GF-D8 (cell line): ENCODE measurements around the gene GRIK4.

Experiments used
- DNase-seq: peaks from one replicate; lab custom pipeline; 2025; lab: John Stamatoyannopoulos, UW

Gene GRIK4

DNA sequence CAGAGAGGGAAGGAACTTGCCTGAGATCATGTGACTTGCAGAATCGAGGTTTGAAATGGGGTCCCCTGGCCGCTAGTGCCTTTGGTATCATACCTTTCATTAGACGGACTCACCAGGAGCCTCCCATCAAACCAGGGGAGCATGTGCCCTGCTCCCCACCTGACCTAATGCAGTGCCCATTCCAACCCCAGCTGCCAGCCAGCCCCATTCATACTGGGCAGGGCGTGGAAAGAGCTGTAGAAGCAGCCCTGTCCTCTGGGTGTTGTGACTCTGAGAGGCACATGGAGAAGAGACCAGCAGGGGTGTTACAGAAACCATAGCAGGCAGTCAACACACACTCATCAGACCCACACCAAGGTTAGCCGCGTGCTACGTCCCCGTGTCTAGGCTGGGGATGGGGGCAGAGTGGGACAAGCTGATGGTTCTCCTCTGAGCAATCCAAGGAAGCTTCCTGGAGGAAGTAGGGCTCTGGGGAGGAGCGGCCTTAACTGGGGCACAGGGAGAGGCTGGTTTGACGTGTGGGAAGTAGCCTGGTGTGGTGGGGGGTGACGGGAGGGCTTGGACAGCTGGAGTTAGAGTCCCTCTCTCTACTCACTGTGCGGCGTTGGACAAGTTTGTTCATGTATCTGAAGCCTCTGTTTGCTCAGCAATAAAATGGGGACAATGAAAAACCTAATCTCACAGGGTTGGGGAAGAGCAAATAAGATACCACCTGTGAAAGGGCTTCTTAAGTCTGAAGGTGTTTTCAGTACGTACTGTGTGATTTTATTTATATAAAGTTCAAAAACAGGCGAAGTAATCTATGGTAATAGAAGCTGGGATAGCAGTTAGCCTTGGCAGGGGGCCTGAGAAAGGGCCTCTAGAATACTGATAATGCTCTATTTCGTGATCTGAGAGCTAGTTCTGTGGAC, 14.0 kb downstream of the GRIK4 start:
- DNase-seq = no peak

DNA sequence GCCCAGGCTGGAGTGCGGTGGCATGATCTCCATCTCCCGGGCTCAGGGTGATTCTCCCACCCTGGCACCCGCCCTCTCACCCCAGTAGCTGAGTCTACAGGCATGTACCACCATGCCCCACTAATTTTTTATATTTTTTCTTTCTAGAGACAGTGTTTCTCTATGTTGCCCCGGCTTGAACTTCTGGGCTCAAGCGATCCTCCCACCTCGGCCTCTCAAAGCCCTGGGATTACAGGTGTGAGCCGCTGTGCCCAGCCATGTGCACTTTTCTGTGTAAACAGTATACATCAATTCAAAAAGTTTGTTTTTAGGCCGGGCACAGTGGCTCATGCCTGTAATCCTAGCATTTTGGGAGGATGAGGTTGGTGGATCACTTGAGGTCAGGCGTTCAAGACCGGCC, 14.7 kb downstream of the GRIK4 start:
- no peak for DNase-seq

GRCh38 chr11:120527111-120527761, 15.7 kb downstream of the GRIK4 start:
- no peak for DNase-seq

DNA sequence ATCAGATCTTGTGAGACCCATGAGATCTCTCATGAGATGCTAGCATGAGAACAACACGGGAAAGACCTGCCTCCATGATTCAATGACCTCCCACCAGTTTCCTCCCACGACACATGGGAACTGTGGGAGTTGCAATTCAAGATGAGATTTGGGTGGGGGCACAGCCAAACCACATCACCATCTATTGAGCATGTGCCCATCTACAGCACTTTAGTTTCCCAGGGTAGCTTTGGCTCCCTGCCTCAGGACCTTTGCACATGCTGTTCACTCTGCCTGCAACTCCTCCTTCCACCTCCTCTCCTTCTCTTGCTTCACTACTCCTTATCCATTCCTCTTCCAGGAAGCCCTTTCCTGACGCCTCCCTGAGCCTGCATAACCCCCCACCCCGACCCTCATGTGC, 17.2 kb downstream of the GRIK4 start:
- DNase-seq = no peak

- no peak for DNase-seq
Observed at GRCh38 chr11:120529214-120529613, 17.7 kb downstream of the GRIK4 start.

DNA sequence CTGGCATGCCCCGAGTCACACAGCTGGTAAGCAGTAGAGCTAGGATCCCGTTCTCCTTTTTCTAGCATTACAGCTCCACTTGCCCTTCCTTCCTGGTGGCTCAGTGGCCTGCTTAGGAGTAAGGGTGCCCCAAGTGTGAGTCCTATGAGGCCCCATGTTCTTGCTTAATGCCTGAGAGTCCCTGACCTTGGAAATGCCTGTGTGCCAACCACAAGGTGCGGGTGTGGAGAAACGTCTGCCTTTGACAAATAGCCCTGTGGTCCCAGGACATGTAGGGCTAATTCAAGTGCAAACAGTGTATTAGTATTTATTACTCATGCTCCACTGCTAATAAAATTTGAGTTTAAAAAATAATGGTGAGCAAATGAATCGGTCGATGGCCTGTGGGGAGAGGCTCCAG, 18.4 kb downstream of the GRIK4 start:
- no peak for DNase-seq

GRCh38 chr11:120532082-120532831, 20.7 kb downstream of the GRIK4 start:
- no peak for DNase-seq

DNA sequence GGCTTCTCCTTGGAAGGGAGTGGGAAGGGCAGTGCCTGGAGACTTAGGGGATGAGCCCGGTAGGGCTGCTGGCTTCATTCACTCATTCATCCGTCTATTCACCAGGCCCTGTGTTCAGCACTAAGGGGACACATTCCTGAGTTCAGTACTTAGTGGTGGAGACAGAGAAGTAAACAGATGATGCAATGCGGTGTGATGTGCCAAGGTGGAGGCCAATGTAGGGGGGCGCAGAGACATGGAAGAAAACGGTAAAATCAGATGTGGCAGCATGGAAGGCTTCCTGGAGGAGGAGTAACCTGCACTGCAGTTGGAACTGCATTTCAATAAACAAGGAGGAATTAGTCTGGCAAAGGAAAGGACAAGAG, 21.3 kb downstream of the GRIK4 start:
- no peak for DNase-seq

DNA sequence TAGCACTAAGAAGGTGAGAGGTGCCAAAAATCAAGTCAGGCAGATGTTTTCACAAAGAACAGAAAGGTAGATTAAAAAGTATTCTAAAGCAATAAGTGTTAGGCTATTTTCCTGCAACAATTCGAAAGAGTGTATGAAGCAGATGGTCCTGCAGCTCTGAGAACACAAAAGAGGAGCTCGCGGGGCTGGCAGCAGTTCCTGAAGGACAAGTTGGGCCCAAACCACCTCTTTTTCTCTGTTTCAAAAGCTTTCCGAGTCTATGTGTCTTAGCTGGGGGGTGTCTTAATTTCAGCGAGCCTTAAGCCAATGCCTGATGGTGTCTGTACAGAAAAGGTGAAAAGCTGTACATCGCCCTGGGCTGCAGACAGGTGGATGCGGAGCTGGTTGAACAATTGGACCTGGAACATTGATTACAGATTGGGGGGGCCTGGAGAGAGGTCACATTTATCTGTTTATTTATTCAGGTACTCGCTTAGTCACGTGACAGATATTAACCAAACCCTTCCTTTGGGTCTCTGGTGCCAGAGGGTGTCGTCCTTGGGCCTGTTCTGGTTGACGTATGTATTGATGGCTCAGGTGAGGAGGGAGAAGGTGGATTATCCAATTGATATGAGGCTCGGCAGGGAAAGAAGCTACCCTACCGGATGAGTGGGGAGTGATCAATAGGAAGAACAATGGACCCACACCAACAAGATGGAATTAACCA, 24.7 kb downstream of the GRIK4 start:
- no peak for DNase-seq

- no peak for DNase-seq
Observed at GRCh38 chr11:120536797-120537169, 25.2 kb downstream of the GRIK4 start.

DNA sequence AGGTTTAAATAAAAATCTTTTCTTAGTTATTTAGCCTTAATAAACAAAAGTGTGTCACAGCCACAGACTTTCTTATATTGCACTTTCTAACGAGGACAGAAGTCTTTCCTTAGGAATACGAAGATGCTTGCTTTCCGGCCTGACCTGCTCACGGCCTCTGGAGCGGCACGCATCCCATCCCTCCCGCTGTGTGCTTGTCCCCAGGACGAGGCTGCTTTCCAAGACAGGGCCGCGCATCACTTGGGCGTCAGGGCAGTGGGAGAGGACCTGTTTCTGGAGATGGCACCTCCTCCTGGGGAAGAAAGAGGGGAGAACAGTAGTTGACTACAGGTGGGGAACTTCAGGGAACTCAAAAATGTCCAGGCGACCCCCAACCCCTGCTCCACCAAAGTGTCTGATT, 26.4 kb downstream of the GRIK4 start:
- DNase-seq = no peak

GRCh38 chr11:120538707-120539106, 27.2 kb downstream of the GRIK4 start:
- DNase-seq = no peak

DNA sequence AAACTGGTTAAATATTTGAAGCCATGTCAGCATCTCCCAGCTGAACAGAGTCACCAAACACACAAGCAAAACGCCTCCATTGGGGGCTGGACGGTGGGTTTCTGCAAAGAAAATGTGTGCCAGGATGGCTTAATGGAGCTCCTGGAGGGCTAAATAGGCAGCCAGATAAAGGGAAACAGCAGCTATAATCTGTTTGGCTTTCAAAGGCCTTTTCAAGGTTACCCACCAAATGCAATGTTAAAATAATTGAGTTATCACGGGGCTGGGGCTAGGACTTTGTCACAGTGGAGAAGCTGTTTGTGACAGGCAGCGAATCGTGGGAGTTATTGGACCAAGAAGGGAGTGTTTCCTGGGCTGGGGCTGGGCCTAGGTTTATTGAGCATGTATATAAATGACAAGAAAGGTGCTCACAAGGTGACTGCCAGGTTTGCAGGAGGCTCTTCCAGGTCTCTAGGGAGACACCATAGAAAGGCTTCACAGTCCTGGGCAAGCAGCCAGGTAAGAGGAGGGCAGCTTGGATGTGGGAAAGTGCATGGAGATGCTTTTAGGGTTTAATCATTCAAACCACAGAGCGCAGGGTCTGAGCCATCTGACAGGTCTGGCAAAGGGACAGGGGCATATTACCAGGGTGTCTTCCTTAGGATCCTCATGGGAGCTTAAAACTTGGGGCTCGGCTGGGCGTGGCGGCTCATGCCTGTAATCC, 28.3 kb downstream of the GRIK4 start:
- DNase-seq = no peak

DNA sequence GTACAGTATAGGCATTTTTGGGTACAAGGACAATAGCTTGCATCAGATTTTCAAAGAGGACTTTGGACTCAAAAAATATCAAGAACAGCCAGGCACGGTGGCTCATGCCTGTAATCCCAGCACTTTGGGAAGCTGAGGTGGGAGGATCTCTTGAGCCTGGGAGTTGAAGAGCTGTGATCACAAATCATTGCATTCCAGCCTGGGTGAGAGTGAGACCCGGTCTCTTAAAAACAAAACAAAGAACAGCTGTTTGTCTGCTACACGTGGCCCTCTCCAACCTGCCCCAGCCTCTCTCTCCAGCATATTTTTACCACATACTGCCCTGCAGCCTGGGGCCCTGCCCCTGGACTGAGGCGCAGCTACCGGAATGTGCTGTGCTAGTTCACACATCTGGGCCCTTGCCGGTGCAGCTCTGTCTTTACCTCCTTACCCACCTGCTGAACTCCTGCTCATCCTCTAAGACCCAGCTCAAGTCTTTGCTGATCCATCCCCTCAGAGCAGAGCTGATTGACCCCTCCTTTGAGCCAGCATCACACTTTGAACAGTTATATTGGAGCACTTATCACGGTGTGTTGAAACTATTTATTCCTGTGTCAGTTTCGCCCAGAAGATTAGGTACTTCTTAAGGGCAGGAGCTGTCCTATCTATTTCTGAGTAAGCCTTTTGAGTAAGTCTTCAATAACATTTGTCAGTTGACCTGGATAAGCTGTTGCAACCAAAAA, 29.4 kb downstream of the GRIK4 start:
- no peak for DNase-seq

GRCh38 chr11:120543521-120544215, 32.1 kb downstream of the GRIK4 start:
- DNase-seq = no peak

GRCh38 chr11:120545813-120546212, 34.3 kb downstream of the GRIK4 start:
- no peak for DNase-seq

DNA sequence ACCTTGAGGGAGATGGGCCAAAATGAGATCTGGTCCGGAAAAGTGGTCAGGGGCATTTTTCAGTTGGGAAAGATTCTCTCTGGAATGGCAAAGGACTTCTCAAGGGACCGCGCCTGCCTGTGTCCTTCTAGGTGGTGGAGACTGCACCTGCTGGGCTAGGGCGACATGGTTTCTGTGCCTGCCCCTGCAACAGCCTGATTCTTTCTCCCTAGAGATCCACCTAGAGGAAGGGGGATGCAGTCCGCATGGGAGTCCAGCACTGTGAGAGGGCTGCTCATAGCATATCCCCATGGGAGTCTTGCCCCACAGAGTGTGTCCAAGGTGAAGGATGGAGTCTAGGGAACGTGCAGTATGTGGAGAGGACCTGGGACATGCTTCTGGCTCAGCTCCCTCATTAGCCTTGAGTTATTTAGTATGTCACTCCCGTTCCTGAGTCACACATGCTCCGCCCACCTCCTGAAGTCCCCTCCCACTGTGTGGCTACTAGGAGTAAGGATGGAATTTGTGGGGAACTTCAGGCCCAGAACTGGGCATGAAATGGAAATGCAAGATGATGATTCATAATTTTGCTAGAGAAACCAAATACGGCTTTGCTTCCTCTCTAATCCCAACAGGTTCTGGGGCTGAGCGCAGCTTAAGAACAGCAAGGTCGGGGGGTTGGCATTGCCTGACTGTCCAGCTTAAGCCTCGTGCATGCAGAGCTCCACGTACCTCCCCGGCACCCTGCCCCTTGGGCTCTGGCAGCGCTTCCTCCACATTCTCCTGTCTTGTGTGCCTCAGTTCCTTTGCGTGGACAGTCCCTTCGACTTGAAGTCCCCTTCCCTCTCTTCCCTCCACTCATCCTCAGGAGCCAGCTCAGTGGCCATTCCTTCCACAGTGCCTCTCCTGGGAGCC, 35.0 kb downstream of the GRIK4 start:
- no peak for DNase-seq

GRCh38 chr11:120547316-120547715, 35.8 kb downstream of the GRIK4 start:
- no peak for DNase-seq
